HepG2 (cell line): ENCODE measurements around the gene EPN2. TPM values are rescaled to one million over a fixed set of nuclear protein-coding genes. Genes with fewer than 3 reads are reported as not detected.

ENCODE experiments used
- ARHGAP35 ChIP-seq: sonication (generic); formaldehyde crosslinking; IDR thresholded peaks from 2 replicates; pipeline ENCODE4 v1.9.0; 2022; ENCODE audit warnings: mild to moderate bottlenecking, inconsistent platforms, moderate library complexity, missing genetic modification reagents, borderline replicate concordance
- CCAR2 ChIP-seq: fragments of 200-400 bp; formaldehyde crosslinking; optimal IDR thresholded peaks from 2 replicates; pipeline ENCODE3; 2018; ENCODE audit warnings: low read depth, mild to moderate bottlenecking, low read length, moderate library complexity
- KLF15 ChIP-seq: sonication (generic); formaldehyde crosslinking; IDR thresholded peaks from 2 replicates; pipeline ENCODE4 v1.8.1; 2023; ENCODE audit warnings: borderline replicate concordance, mild to moderate bottlenecking, inconsistent platforms, missing genetic modification reagents, mixed read lengths
- NONO ChIP-seq, 2 experiments: fragments of 450-650 bp in 1 of 2; sonication (generic) in 1 of 2; formaldehyde crosslinking in 1 of 2; IDR thresholded peaks in 1 of 2; conservative IDR thresholded peaks in 1 of 2; 2 replicates each; pipeline versions ENCODE4 v1.6.1 to v1.8.0; 2017 to 2022; ENCODE audit warnings: mild to moderate bottlenecking in 1 of 2, missing genetic modification reagents in 1 of 2, moderate library complexity in 1 of 2
- SMARCC2 ChIP-seq: fragments of 450-650 bp; IDR thresholded peaks from 2 replicates; pipeline ENCODE4 v1.6.1; 2017; ENCODE audit warnings: antibody characterized with exemption, mild to moderate bottlenecking
- SRY ChIP-seq: sonication (generic); formaldehyde crosslinking; IDR thresholded peaks from 2 replicates; pipeline ENCODE4 v1.8.0; 2022; ENCODE audit warnings: mild to moderate bottlenecking, missing genetic modification reagents
- TCF12 ChIP-seq, 2 experiments: fragments of 450-650 bp in 1 of 2; sonication (generic) in 1 of 2; formaldehyde crosslinking in 1 of 2; IDR thresholded peaks; 2 replicates each; pipeline versions ENCODE4 v1.6.1 to v1.8.0; 2017 to 2022; ENCODE audit warnings: antibody characterized with exemption in 1 of 2, mild to moderate bottlenecking in 1 of 2, missing genetic modification reagents in 1 of 2, moderate library complexity in 1 of 2
- ZC3H4 ChIP-seq: sonication (generic); formaldehyde crosslinking; IDR thresholded peaks from 2 replicates; pipeline ENCODE4 v1.4.0; 2020; ENCODE audit warnings: missing genetic modification reagents, borderline replicate concordance
- ZNF136 ChIP-seq: sonication (generic); formaldehyde crosslinking; IDR thresholded peaks from 2 replicates; pipeline ENCODE4 v1.8.1; 2022; ENCODE audit warnings: low read depth, mild to moderate bottlenecking, moderate library complexity, missing genetic modification reagents
- ZNF138 ChIP-seq: sonication (generic); formaldehyde crosslinking; IDR thresholded peaks from 2 replicates; pipeline ENCODE4 v1.5.0; 2020; ENCODE audit warnings: mild to moderate bottlenecking, low read depth, missing genetic modification reagents
- ZNF484 ChIP-seq: sonication (generic); formaldehyde crosslinking; IDR thresholded peaks from 2 replicates; pipeline ENCODE4 v1.5.1; 2020; ENCODE audit warnings: mild to moderate bottlenecking, low read depth, missing genetic modification reagents, borderline replicate concordance
- polyA plus RNA-seq, 8 experiments: library from polyadenylated mRNA; depleted of rRNA in 3 of 8; stranded (reverse) in 7 of 8; unstranded in 1 of 8; fragments of >200 nt; fragmentation: Illumina TruSeq in 4 of 8; extraction: Trizol in 4 of 8; gene quantifications; 2 replicates each; pipeline versions ENCODE4 v1.2.1 to v1.2.3, GENCODE V29; 2011 to 2016; ENCODE audit warnings: low read depth in 4 of 8, missing spikeins in 1 of 8, mixed read lengths in 1 of 8; ENCODE audit not compliant: insufficient read depth in 1 of 8
- total RNA-seq, 5 experiments: library from RNA; depleted of rRNA; stranded (reverse); fragments of >200 nt; fragmentation: Illumina TruSeq; extraction: Trizol; gene quantifications; 2 replicates each; pipeline ENCODE4 v1.2.3, GENCODE V29; 2016; ENCODE audit warnings: low read depth in 1 of 5
- TF ChIP-seq, protein P1 (sequence below): IDR thresholded peaks from 2 replicates; pipeline ENCODE4 v1.6.1; 2016; ENCODE audit warnings: mild to moderate bottlenecking
- TF ChIP-seq, protein P2 (sequence below): sonication (generic); formaldehyde crosslinking; IDR thresholded peaks from 2 replicates; pipeline ENCODE4; 2020; ENCODE audit warnings: missing genetic modification reagents, mild to moderate bottlenecking, borderline replicate concordance
- TF ChIP-seq, protein P3 (sequence below): sonication (generic); formaldehyde crosslinking; IDR thresholded peaks from 2 replicates; pipeline ENCODE4 v1.8.1; 2023; ENCODE audit warnings: mild to moderate bottlenecking, missing genetic modification reagents
- TF ChIP-seq, protein P4 (sequence below): sonication (generic); formaldehyde crosslinking; IDR thresholded peaks from 2 replicates; pipeline ENCODE4 v1.4.0; 2020; ENCODE audit warnings: mild to moderate bottlenecking, missing genetic modification reagents
- TF ChIP-seq, protein P5 (sequence below): sonication (generic); formaldehyde crosslinking; IDR thresholded peaks from 2 replicates; pipeline ENCODE4 v1.5.0; 2020; ENCODE audit warnings: mild to moderate bottlenecking, missing genetic modification reagents

Gene EPN2
- total and polyA plus RNA-seq, 2 of the 13 experiments (the other 11 are each of a cell fraction or from before 2014, with no cell fraction given), result 7.8 to 19.2 TPM

DNA sequence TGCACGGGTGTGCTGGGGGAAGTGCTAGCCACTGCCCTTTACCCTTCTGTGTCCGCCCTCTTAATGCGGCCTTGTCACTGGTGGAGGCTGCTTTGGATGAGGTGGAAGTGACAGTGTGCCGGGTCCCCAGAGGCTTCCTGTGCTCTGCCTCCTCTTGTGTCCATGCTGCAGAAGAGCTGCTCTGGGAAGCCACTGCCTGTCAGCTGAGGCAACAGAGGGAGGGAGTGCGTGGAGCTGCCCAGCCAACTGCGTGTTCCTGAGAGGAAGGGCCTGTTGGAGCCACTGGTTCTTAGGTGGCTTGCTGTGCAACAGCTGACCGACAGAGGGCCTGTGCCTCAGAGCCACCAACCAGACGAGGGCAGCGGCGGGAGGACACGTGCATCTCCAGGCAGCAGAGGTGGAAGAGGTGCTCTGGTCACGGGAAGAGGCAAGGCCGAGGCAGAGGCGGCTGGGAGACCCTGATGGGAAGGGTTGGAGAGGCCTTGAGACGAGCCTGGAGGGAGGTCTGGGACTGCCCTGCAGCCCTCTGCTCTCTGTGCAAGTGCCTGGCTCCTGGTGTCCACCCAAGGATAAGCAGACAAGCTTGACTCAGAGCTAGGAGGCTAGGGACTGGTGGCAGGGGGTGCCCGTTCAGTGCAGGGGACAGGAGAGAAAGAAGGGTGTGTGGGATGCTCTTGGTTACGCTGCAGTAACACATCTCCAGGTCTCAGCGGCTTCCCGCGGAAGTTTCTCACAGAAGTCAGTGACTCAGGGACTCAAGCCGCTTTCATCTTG, 100.0 kb downstream of the EPN2 start (continued):
- TF ChIP-seq NONO (IDR thresholded peaks at IDR 0.05) (no peak), NONO (CRISPR knock-in tag; conservative IDR thresholded peaks at IDR 0.05) (peak; percentile 80), KLF15 (CRISPR knock-in tag) (no peak), CCAR2 (no peak), ZC3H4 (CRISPR knock-in tag) (no peak), TCF12 (IDR thresholded peaks at IDR 0.05) (no peak), TCF12 (CRISPR knock-in tag; IDR thresholded peaks at IDR 0.05) (no peak), ARHGAP35 (CRISPR knock-in tag) (0 out of 2 replicates have a peak, but pooled peaks have one; percentile 73), SRY (CRISPR knock-in tag) (peak; percentile 96), ZNF136 (CRISPR knock-in tag) (peak; percentile 47; the same call in 1 of the 2 replicates), ZNF138 (CRISPR knock-in tag) (0 out of 2 replicates have a peak, but pooled peaks have one; percentile 52), ZNF484 (CRISPR knock-in tag) (no peak), SMARCC2 (no peak)
- TF ChIP-seq, protein P1, sequence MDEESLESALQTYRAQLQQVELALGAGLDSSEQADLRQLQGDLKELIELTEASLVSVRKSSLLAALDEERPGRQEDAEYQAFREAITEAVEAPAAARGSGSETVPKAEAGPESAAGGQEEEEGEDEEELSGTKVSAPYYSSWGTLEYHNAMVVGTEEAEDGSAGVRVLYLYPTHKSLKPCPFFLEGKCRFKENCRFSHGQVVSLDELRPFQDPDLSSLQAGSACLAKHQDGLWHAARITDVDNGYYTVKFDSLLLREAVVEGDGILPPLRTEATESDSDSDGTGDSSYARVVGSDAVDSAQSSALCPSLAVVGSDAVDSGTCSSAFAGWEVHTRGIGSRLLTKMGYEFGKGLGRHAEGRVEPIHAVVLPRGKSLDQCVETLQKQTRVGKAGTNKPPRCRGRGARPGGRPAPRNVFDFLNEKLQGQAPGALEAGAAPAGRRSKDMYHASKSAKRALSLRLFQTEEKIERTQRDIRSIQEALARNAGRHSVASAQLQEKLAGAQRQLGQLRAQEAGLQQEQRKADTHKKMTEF, result 0 out of 2 replicates have a peak, but pooled peaks have one; percentile 30
- TF ChIP-seq, protein P2, sequence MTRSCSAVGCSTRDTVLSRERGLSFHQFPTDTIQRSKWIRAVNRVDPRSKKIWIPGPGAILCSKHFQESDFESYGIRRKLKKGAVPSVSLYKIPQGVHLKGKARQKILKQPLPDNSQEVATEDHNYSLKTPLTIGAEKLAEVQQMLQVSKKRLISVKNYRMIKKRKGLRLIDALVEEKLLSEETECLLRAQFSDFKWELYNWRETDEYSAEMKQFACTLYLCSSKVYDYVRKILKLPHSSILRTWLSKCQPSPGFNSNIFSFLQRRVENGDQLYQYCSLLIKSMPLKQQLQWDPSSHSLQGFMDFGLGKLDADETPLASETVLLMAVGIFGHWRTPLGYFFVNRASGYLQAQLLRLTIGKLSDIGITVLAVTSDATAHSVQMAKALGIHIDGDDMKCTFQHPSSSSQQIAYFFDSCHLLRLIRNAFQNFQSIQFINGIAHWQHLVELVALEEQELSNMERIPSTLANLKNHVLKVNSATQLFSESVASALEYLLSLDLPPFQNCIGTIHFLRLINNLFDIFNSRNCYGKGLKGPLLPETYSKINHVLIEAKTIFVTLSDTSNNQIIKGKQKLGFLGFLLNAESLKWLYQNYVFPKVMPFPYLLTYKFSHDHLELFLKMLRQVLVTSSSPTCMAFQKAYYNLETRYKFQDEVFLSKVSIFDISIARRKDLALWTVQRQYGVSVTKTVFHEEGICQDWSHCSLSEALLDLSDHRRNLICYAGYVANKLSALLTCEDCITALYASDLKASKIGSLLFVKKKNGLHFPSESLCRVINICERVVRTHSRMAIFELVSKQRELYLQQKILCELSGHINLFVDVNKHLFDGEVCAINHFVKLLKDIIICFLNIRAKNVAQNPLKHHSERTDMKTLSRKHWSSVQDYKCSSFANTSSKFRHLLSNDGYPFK (CRISPR knock-in tag), result peak; percentile 68
- TF ChIP-seq, protein P3, sequence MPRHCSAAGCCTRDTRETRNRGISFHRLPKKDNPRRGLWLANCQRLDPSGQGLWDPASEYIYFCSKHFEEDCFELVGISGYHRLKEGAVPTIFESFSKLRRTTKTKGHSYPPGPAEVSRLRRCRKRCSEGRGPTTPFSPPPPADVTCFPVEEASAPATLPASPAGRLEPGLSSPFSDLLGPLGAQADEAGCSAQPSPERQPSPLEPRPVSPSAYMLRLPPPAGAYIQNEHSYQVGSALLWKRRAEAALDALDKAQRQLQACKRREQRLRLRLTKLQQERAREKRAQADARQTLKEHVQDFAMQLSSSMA (CRISPR knock-in tag), result peak; percentile 79; the same call in 1 of the 2 replicates
- TF ChIP-seq, protein P4, sequence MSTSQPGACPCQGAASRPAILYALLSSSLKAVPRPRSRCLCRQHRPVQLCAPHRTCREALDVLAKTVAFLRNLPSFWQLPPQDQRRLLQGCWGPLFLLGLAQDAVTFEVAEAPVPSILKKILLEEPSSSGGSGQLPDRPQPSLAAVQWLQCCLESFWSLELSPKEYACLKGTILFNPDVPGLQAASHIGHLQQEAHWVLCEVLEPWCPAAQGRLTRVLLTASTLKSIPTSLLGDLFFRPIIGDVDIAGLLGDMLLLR (CRISPR knock-in tag), result peak; percentile 84; the same call in 1 of the 2 replicates
- TF ChIP-seq, protein P5, sequence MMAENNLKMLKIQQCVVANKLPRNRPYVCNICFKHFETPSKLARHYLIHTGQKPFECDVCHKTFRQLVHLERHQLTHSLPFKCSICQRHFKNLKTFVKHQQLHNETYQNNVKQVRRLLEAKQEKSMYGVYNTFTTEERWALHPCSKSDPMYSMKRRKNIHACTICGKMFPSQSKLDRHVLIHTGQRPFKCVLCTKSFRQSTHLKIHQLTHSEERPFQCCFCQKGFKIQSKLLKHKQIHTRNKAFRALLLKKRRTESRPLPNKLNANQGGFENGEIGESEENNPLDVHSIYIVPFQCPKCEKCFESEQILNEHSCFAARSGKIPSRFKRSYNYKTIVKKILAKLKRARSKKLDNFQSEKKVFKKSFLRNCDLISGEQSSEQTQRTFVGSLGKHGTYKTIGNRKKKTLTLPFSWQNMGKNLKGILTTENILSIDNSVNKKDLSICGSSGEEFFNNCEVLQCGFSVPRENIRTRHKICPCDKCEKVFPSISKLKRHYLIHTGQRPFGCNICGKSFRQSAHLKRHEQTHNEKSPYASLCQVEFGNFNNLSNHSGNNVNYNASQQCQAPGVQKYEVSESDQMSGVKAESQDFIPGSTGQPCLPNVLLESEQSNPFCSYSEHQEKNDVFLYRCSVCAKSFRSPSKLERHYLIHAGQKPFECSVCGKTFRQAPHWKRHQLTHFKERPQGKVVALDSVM (CRISPR knock-in tag), result peak; percentile 63; the same call in 1 of the 2 replicates
